IgD-negative memory B cell (primary cell): ENCODE data around the gene ADD2. TPM values are rescaled to one million over a fixed set of nuclear protein-coding genes. Genes with fewer than 3 reads are reported as not detected.
A peak's percentile ranks its signal among the peaks of the same experiment; 100 is the strongest.
"Not testable (repeated sequence)": the region's sequence is repeated elsewhere in the genome, so short reads cannot be mapped to it uniquely, and the experiment has no call there.

Experiments used
- H3K27ac Mint-ChIP-seq, 3 donors: one replicate each; pipeline ENCODE4 v1.8.0; 2020 to 2022; ENCODE audit warnings: mild to moderate bottlenecking in 3 of 3, mixed read lengths in 3 of 3, moderate library complexity in 1 of 3
- H3K27me3 Mint-ChIP-seq: one replicate; pipeline ENCODE4 v1.8.0; 2021; ENCODE audit warnings: mixed read lengths
- H3K36me3 Mint-ChIP-seq: one replicate; pipeline ENCODE4 v1.8.0; 2020; ENCODE audit warnings: mild to moderate bottlenecking, mixed read lengths
- H3K4me1 Mint-ChIP-seq, 3 donors: one replicate each; pipeline ENCODE4 v1.8.0; 2020 to 2022; ENCODE audit warnings: mixed read lengths in 3 of 3, mild to moderate bottlenecking in 1 of 3
- H3K4me3 Mint-ChIP-seq, 4 donors: one replicate each; pipeline ENCODE4 v1.8.0; 2020 to 2022; ENCODE audit warnings: mild to moderate bottlenecking in 4 of 4, mixed read lengths in 4 of 4, moderate library complexity in 3 of 4
- H3K9me3 Mint-ChIP-seq, 3 donors: one replicate each; pipeline ENCODE4 v1.8.0; 2020 to 2021; ENCODE audit warnings: mixed read lengths in 3 of 3, mild to moderate bottlenecking in 1 of 3
- polyA plus RNA-seq: library from polyadenylated mRNA; unstranded; fragments of 300-500 nt; fragmentation: Illumina TruSeq; gene quantifications from one replicate; pipeline ENCODE4 v1.2.3, GENCODE V29; 2021

Gene ADD2
- polyA plus RNA-seq, 1 donor from 2014 or later: 17.3 TPM

DNA sequence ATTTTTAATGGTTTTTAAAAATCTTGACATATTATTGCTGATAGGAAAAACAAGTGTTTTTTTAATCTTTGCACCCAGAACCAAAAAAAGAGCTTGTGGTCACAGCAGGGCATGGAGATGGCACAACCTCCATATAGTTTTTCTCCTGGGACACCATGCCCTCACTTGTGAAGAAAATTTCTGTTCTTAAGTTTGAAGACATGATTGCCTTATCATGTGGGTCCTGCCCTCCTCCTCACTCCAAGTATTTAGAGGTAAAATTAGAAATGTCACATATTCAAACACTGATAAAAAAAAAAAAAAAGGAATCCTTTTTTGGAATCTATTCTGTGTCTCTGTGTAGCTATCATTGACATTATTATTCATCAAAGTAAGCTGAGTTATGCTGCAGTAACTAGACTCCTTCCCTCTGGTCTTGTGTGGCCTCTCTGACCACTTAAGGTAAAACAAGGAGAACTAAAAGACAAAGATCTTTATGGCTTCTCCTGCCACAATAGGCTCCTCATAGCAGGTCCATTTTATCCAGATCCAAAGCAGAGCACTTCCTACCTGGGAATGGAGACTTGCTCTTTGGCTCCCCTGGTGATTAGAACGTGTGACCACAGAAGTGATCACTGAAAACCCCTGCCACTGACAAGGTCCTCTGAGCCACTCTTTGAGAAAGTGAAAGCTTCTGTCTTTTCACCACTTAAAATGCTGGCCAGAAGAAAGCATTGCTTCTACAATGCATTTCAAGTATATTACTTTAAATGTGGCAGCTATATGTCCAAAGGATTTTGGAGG is 19.8 kb downstream of the ADD2 start:
- H3K4me1 Mint-ChIP-seq: peaks cover 4 to 23% (median 10%) of the 10 kb centered on the region in 3 donors
- H3K4me3 Mint-ChIP-seq: no peak overlapping the region
- peaks cover 0 to 3% (median 0%) of the 10 kb centered on the region in 3 donors for H3K9me3 Mint-ChIP-seq
- peaks cover 2% of the 10 kb centered on the region for H3K27me3 Mint-ChIP-seq
- peaks cover 5% of the 10 kb centered on the region for H3K36me3 Mint-ChIP-seq
- H3K27ac Mint-ChIP-seq: no peak overlapping the region

DNA sequence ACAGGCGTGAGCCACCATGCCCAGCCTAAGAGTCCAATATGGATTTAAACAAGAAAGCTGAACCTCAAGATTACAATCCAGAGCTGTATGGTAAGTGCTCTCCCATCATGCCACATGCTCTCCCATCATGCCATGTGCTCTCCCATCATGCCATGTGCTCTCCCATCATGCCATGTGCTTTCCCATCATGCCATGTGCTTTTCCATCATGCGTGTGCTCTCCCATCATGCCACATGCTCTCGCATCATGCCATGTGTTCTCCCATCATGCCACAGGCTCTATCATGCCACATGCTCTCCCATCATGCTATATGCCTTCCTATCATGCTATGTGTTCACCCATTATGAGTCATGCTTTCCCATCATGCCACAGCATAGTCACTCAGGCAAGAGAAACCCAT is 20.7 kb downstream of the ADD2 start:
- peaks cover 5% of the 10 kb centered on the region for H3K36me3 Mint-ChIP-seq
- no peak overlapping the region for H3K4me3 Mint-ChIP-seq
- peaks cover 0 to 3% (median 0%) of the 10 kb centered on the region in 3 donors for H3K9me3 Mint-ChIP-seq
- H3K27ac Mint-ChIP-seq: peak overlapping the region in 1 of 3 donors; percentile 31
- peaks cover 2% of the 10 kb centered on the region for H3K27me3 Mint-ChIP-seq
- H3K4me1 Mint-ChIP-seq: peaks cover 4 to 25% (median 10%) of the 10 kb centered on the region in 3 donors

DNA sequence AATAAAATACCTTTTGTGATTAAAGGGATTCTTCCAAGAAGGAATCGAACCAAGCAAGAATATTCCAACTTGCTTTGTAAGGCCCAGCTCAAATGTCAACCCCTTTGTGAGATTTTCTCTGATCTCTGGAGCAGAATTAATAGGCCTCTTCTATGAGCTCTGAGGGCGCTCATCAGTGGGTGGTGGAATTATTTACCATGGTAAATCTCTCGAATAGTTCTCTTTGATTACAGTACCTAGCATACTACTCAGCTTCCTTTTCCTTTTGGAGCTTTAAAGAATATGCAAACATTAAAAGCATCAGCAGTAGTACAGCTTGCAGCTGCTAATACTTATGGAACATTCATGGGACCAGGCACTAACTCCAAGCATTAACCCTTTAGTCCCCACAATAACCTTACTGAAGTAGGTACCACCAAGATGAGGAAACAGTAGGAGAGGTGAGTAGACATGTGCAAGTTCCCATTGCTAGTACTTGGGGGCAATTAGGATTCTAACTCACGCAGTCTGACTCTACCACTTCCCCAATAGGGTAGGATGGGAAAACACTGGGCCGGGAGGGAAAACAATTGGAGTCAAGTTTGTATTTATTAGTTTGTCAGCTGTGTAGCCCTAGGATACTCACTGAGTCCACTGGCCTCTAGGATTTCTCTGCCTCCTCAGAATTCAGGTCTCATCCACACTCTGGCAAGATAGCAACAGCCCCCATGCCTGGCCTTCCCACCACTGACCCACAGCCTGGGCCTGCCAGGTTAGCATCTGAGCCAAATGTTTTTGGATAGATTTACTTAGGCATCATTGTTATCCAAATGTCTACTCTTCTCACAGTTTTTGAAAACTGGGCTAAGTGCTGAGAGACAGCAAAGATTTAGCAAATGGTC is 21.7 kb downstream of the ADD2 start:
- Mint-ChIP-seq H3K27me3 (peaks cover 2% of the 10 kb centered on the region), H3K36me3 (peaks cover 5% of the 10 kb centered on the region), H3K27ac (peak overlapping the region in 1 of 3 donors; percentile 35), H3K4me1 (peaks cover 4 to 25% (median 10%) of the 10 kb centered on the region in 3 donors), H3K9me3 (peaks cover 0 to 3% (median 0%) of the 10 kb centered on the region in 3 donors), H3K4me3 (peak overlapping the region in 1 of 4 donors; percentile 51)

DNA sequence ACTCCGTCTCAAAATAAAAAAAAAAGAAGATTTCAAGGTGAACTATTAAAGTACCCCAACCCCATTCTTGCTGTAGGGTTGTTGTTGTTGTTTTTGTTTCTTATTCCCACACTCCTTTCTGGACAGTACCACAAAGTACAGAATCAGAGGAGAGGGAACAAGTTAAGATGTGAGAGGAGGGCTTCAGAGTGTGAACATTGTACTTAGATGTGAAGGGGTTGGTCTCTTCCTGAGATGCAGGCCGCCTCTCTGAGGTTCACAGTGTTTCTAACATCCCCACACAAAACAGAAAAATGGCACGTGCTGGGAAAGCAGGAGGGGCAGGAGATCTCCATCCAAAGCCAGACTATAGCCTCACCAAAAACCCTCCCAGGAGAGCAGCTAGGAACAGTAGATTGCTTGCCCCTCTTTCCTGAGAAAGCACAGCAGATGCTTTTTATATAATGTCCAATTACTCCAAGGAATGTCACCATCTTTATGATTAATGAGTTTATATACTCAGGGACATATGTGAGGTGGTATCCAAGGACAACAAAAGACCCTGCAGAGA is 22.6 kb downstream of the ADD2 start:
- H3K9me3 Mint-ChIP-seq: peaks cover 0 to 3% (median 0%) of the 10 kb centered on the region in 3 donors
- H3K27ac Mint-ChIP-seq: no peak overlapping the region
- peaks cover 7% of the 10 kb centered on the region for H3K36me3 Mint-ChIP-seq
- peaks cover 2% of the 10 kb centered on the region for H3K27me3 Mint-ChIP-seq
- peaks cover 4 to 24% (median 10%) of the 10 kb centered on the region in 3 donors for H3K4me1 Mint-ChIP-seq
- no peak overlapping the region for H3K4me3 Mint-ChIP-seq

DNA sequence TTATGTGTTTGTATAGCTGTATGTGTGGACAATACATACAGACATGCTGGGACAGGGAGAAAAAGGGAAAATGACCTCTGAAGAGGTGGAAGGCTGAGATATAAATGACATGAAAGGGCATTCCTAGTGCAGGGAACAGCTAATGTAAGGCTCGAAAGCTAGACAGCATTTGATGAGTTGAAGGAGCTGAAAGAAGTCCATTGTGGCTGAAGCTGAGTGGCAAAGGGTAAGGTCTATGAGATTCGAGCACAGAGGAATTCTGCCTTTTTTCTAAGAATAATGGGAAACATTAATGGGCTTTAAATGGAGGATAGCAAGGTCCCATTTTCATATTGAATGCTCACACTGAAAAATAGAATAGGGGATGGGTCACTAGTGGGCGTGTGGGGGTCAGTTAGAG is 23.6 kb downstream of the ADD2 start:
- H3K27ac Mint-ChIP-seq: no peak overlapping the region
- H3K36me3 Mint-ChIP-seq: peaks cover 9% of the 10 kb centered on the region
- no peak overlapping the region for H3K4me3 Mint-ChIP-seq
- peaks cover 2% of the 10 kb centered on the region for H3K27me3 Mint-ChIP-seq
- peaks cover 0 to 5% (median 0%) of the 10 kb centered on the region in 3 donors for H3K9me3 Mint-ChIP-seq
- H3K4me1 Mint-ChIP-seq: peaks cover 4 to 16% (median 6%) of the 10 kb centered on the region in 3 donors

DNA sequence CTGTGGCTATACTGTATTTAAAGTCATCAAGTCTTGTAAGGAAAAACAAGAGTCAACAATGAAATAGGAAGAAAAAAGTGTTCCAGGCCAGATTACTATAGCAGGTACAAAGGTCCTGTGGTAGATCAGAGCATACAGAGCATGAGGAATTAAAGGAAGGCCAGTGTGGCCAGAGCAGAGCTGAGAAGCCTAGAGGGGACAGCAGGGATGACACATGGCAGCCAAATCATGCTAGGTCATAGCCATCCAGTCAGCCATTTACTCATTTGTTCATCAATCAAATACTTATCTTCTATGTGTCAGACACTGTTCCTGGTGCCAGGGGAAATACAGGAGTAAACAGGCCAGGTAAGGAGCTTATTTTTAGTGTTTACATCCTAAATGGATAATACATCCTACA is 24.3 kb downstream of the ADD2 start:
- H3K36me3 Mint-ChIP-seq: peaks cover 9% of the 10 kb centered on the region
- H3K9me3 Mint-ChIP-seq: peaks cover 0 to 5% (median 0%) of the 10 kb centered on the region in 3 donors
- no peak overlapping the region for H3K27ac Mint-ChIP-seq
- no peak overlapping the region for H3K4me3 Mint-ChIP-seq
- peaks cover 4 to 11% (median 7%) of the 10 kb centered on the region in 3 donors for H3K4me1 Mint-ChIP-seq
- H3K27me3 Mint-ChIP-seq: peaks cover 2% of the 10 kb centered on the region

DNA sequence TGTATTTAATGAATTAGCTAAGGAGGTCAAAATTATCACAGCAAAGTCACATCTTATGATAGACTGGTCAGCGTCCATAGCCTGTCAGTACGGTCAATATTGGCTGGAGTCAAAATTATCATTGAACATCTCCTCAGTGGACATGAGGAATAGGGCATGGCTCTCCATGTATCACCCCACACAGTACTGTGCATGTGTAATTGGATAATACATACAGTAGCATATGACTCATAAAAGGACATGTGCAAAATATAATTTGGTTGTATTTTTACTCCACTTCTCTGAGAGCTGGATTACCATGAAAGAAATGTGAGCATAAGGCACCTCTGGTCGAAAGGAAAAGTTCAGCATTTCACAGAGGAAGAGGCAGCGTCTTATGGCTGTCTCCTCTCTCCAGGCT is 24.9 kb downstream of the ADD2 start:
- peaks cover 0 to 14% (median 8%) of the 10 kb centered on the region in 3 donors for H3K4me1 Mint-ChIP-seq
- H3K27ac Mint-ChIP-seq: no peak overlapping the region
- peaks cover 9% of the 10 kb centered on the region for H3K36me3 Mint-ChIP-seq
- H3K9me3 Mint-ChIP-seq: peaks cover 0 to 5% (median 0%) of the 10 kb centered on the region in 3 donors
- H3K27me3 Mint-ChIP-seq: peaks cover 2% of the 10 kb centered on the region
- H3K4me3 Mint-ChIP-seq: no peak overlapping the region

- not testable (repeated sequence) for H3K9me3 Mint-ChIP-seq, H3K27ac Mint-ChIP-seq, H3K4me3 Mint-ChIP-seq, H3K36me3 Mint-ChIP-seq, H3K27me3 Mint-ChIP-seq
- peaks cover 12 to 20% (median 14%) of the 10 kb centered on the region in 3 donors for H3K4me1 Mint-ChIP-seq
Observed at GRCh38 chr2:70739492-70739891, 28.5 kb downstream of the ADD2 start.

- peaks cover 6% of the 10 kb centered on the region for H3K36me3 Mint-ChIP-seq
- peak overlapping the region in 1 of 3 donors; percentile 21 for H3K27ac Mint-ChIP-seq
- H3K27me3 Mint-ChIP-seq: no peaks in the 10 kb centered on the region
- peaks cover 17 to 24% (median 19%) of the 10 kb centered on the region in 3 donors for H3K4me1 Mint-ChIP-seq
- no peak overlapping the region for H3K4me3 Mint-ChIP-seq
- H3K9me3 Mint-ChIP-seq: peaks cover 0 to 3% (median 0%) of the 10 kb centered on the region in 3 donors
Observed at GRCh38 chr2:70738159-70738558, 29.8 kb downstream of the ADD2 start.

DNA sequence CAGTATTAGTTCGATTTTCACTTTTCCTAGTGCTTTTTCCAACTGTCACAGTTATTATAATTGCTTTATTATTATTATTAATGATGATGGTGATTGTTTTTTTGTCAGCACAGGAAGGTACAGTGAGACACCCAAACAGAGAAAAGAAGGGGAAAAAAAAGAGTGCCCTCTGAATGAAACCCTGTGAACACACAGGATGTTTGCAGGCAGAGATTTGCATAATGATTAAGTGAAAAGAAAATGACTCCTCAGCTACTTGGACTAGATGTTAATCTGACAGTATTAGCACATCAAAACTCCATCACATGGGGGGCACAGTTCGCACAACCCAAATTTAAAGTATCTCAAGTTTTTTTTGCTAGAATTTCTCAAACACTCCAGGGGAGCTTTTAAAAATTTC is 32.9 kb downstream of the ADD2 start:
- H3K4me1 Mint-ChIP-seq: peaks cover 19 to 23% (median 20%) of the 10 kb centered on the region in 3 donors
- H3K36me3 Mint-ChIP-seq: peaks cover 3% of the 10 kb centered on the region
- H3K4me3 Mint-ChIP-seq: peak overlapping the region in 1 of 4 donors; percentile 88
- no peaks in the 10 kb centered on the region for H3K27me3 Mint-ChIP-seq
- H3K9me3 Mint-ChIP-seq: peaks cover 0 to 3% (median 0%) of the 10 kb centered on the region in 3 donors
- H3K27ac Mint-ChIP-seq: no peak overlapping the region

DNA sequence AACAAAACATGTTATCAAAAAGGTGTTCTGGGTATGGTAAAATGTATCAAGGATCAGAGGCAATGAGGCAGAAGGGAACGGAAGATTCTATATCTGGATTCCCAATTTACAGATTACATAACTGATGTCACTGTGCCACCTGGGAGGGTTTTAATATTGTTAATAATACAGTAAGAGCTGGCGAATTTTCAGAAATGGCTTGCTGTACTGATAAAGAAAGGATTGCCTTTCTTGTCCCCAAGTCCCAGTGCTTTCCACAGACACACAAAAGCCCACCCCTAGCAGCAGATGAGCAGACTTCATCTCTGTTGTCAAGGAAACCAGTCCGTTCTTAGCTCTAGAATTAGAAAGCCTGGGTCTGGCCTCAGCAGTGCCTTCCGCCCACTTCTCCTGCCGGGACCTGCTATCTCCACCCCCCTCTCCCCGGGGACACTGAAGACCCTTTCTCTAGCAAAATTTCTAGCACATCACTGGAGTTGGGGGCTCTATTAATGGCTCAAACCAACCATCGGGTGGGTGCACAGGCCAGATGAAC is 34.3 kb downstream of the ADD2 start:
- Mint-ChIP-seq H3K9me3 (no peaks in the 10 kb centered on the region), H3K27me3 (no peaks in the 10 kb centered on the region), H3K27ac (peak overlapping the region in 1 of 3 donors; percentile 79), H3K36me3 (peaks cover 3% of the 10 kb centered on the region), H3K4me3 (no peak overlapping the region), H3K4me1 (peaks cover 19 to 23% (median 20%) of the 10 kb centered on the region in 3 donors)

- H3K27ac Mint-ChIP-seq: peak overlapping the region in 1 of 3 donors; percentile 79
- no peak overlapping the region for H3K4me3 Mint-ChIP-seq
- H3K4me1 Mint-ChIP-seq: peaks cover 19% of the 10 kb centered on the region in 3 donors
- no peaks in the 10 kb centered on the region for H3K27me3 Mint-ChIP-seq
- no peaks in the 10 kb centered on the region for H3K9me3 Mint-ChIP-seq
- H3K36me3 Mint-ChIP-seq: peaks cover 3% of the 10 kb centered on the region
Observed at GRCh38 chr2:70732766-70733645, 35.0 kb downstream of the ADD2 start.

GRCh38 chr2:70730730-70731129 is 37.3 kb downstream of the ADD2 start:
- Mint-ChIP-seq H3K36me3 (peaks cover 2% of the 10 kb centered on the region), H3K4me1 (peaks cover 15 to 19% (median 18%) of the 10 kb centered on the region in 3 donors), H3K27me3 (no peaks in the 10 kb centered on the region), H3K9me3 (no peaks in the 10 kb centered on the region), H3K27ac (no peak overlapping the region), H3K4me3 (no peak overlapping the region)

GRCh38 chr2:70729647-70730046 is 38.4 kb downstream of the ADD2 start:
- no peak overlapping the region for H3K4me3 Mint-ChIP-seq
- H3K4me1 Mint-ChIP-seq: peaks cover 9 to 13% (median 10%) of the 10 kb centered on the region in 3 donors
- peaks cover 5% of the 10 kb centered on the region for H3K36me3 Mint-ChIP-seq
- no peak overlapping the region for H3K27ac Mint-ChIP-seq
- no peaks in the 10 kb centered on the region for H3K27me3 Mint-ChIP-seq
- H3K9me3 Mint-ChIP-seq: no peaks in the 10 kb centered on the region
